C4-2B (cell line): ENCODE results near the gene UBXN7.

Source experiments
- CTCF ChIP-seq: fragments of 450-650 bp; conservative IDR thresholded peaks from 2 replicates; pipeline ENCODE4 v1.5.1; 2017; ENCODE audit warnings: mild to moderate bottlenecking
- ZFX ChIP-seq: fragments of 450-650 bp; IDR thresholded peaks from 2 replicates; pipeline ENCODE4 v1.6.1; 2017

GRCh38 chr3:196323691-196324090 lies 108.5 kb downstream of the UBXN7 start:
- TF ChIP-seq CTCF: no peak
- no peak for TF ChIP-seq ZFX
